Epithelial cell of esophagus (primary cell): ENCODE results near the gene LIG1.

Experiments
- DNase-seq: peaks from one replicate; pipeline ENCODE4 v3.0.0; 2010; ENCODE audit warnings: low read depth
- H3K4me3 ChIP-seq: 2 replicates; pipeline ENCODE4 v1.5.1; 2011; ENCODE audit warnings: mild to moderate bottlenecking, low read length, control low read depth
- CTCF ChIP-seq: IDR thresholded peaks from 2 replicates; pipeline ENCODE4 v1.5.1; 2011; ENCODE audit warnings: low read depth, mild to moderate bottlenecking, low read length, control low read depth, inconsistent platforms; ENCODE audit not compliant: insufficient read depth; ENCODE audit errors: missing control alignments

Gene LIG1

DNA sequence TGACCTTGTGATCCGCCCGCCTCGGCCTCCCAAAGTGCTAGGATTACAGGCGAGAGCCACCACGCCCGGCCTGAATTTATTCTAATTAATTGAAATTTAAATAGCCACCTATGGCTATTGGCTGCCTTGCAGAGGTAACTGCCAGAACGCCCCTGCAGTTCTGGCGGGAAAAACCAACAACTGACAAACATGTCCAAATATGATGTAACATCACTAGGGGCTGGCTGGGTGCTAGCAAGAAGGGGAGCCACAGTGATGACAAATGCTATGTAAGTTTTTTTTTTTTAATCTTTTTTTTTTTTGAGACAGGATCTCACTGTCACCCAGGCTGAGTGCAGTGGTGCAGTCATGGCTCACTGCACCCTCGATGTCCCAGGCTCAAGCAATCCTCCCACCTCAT is 13.2 kb upstream of the LIG1 start:
- no peak overlapping the region for H3K4me3 ChIP-seq
- DNase-seq: no peak
- no peak for TF ChIP-seq CTCF

- no peak overlapping the region for H3K4me3 ChIP-seq
- no peak for TF ChIP-seq CTCF
- DNase-seq: no peak
Measured at GRCh38 chr19:48182434-48182833, 12.3 kb upstream of the LIG1 start.

DNA sequence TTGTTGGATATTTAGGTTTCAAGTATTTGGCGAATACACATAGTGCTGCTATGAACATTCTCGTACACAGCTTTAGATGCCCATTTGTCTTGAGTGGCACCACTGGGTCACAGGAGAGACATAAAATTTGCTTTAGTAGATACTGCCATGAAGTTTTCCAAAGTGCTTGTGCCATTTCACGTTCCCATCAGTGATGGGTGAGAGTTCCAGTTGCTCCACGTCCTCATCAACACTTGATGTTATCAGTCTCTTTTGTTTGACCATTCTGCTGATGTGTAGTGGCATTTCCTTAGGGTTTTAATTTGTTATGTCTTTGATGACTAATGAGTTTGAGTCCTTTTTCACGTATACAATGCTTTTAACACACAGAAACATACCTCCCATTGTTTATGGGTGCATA is 11.4 kb upstream of the LIG1 start:
- no peak for DNase-seq
- TF ChIP-seq CTCF: no peak
- H3K4me3 ChIP-seq: no peak overlapping the region

- TF ChIP-seq CTCF: no peak
- DNase-seq: no peak
- H3K4me3 ChIP-seq: no peak overlapping the region
Measured at GRCh38 chr19:48176226-48176625, 6.1 kb upstream of the LIG1 start.

- TF ChIP-seq CTCF: no peak
- H3K4me3 ChIP-seq: no peak overlapping the region
- no peak for DNase-seq
Measured at GRCh38 chr19:48175578-48175977, 5.4 kb upstream of the LIG1 start.

DNA sequence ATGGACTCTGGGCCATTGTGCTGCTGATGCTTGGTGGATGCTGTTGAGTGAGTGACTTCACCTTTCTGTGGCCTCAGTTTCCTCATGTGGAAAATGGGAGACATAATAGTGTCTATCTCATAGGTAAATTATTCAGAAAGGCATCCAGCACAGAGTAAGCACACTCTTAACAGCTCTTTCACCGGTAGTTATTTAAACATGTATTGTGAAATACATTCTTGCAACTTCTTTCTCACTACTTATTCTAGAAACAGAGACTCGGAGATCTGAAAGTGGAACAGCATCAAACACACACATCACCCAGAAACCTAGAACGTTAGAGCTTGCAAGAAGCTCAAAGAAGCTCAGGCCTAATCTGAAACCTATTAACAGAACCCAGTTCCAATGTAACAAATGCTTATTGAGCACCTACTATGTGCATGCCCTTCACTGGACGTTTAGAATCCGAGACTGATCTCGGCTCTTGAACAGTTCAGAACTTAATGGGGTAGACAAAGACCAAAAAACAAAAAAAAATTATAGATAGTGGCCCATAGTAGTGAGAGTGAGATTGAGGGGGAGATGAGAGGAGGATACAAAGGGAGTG is 4.4 kb upstream of the LIG1 start:
- no peak for DNase-seq
- no peak for TF ChIP-seq CTCF
- H3K4me3 ChIP-seq: no peak overlapping the region

DNA sequence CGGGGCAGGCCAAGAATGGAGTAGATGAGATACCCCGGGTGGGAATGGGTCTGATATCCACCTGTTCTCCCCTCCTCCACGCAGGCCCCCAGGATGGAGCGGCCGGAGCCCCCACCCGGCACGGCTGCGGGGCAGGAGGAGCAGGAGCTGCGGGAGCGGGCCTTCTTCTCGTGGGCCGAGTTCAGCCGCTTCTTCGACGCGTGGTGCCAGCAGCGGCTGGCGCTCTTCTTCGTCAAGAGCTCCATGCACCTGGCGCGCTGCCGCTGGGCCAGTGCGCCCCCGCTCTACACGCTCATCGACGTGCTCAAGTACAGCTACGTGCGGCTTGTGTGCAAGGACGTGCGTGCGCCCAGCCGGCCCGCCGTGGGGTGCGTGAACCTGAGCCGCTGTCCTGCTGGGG is 1.6 kb upstream of the LIG1 start:
- TF ChIP-seq CTCF: no peak
- DNase-seq: no peak
- peak overlapping the region; percentile 60 for H3K4me3 ChIP-seq
